IMR-90 (cell line): ENCODE results near the gene NINJ2. TPM values are rescaled to one million over a fixed set of nuclear protein-coding genes. Genes with fewer than 3 reads are reported as not detected.

Source experiments
- ATAC-seq: fragments of 200-7000 bp; cut with Tn5 transposase; 2 replicates; pipeline ENCODE4 v1.9.1; 2020; ENCODE audit warnings: low read depth, mild to moderate bottlenecking, moderate library complexity
- BruUV-seq: library from RNA; stranded (reverse); fragments of 400-500 nt; replicated peaks from 2 replicates; lab custom pipeline; 2021; lab: Mats Ljungman, UMichigan
- CTCF ChIA-PET: fragments of 300-600 bp; formaldehyde crosslinking; extraction: SDS; loops from one replicate; lab custom pipeline; 2021; ENCODE audit warnings: antibody characterized with exemption; lab: Yijun Ruan, JAX
- POLR2A ChIA-PET: fragments of 300-600 bp; sonication (Branson Sonifier 250); formaldehyde crosslinking; loops from one replicate; lab custom pipeline; 2022; ENCODE audit warnings: antibody characterized with exemption; ENCODE audit not compliant: unreplicated experiment; lab: Charles Lee
- DNase-seq: peaks from one replicate; pipeline ENCODE4 v3.0.0; 2013
- H2AFZ ChIP-seq: replicated peaks from 2 replicates; pipeline ENCODE3; 2013; ENCODE audit warnings: low read length, mild to moderate bottlenecking; ENCODE audit not compliant: poor library complexity
- H2AK5ac ChIP-seq: 2 replicates; pipeline ENCODE4 v1.6.1; 2013; ENCODE audit warnings: low read depth, low read length, inconsistent platforms
- H2AK9ac ChIP-seq: replicated peaks from 2 replicates; pipeline ENCODE3; 2013; ENCODE audit warnings: mild to moderate bottlenecking, low read depth, low read length, moderate library complexity; ENCODE audit not compliant: poor library complexity
- H2BK120ac ChIP-seq: 2 replicates; pipeline ENCODE4 v1.6.1; 2013; ENCODE audit warnings: low read depth, low read length, inconsistent platforms
- H2BK15ac ChIP-seq: 3 replicates; pipeline ENCODE4 v1.6.1; 2013; ENCODE audit warnings: low read depth, low read length, inconsistent platforms
- H2BK20ac ChIP-seq: 2 replicates; pipeline ENCODE4 v1.6.1; 2013; ENCODE audit warnings: low read depth, mild to moderate bottlenecking, inconsistent platforms, low read length, moderate library complexity
- H2BK5ac ChIP-seq: 2 replicates; pipeline ENCODE4 v1.6.1; 2013; ENCODE audit warnings: mild to moderate bottlenecking, low read depth, low read length, inconsistent platforms; ENCODE audit not compliant: poor library complexity, severe bottlenecking
- H3K14ac ChIP-seq: replicated peaks from 2 replicates; pipeline ENCODE4 v1.6.1; 2013; ENCODE audit warnings: low read depth, low read length, inconsistent platforms
- H3K18ac ChIP-seq: 2 replicates; pipeline ENCODE4 v1.6.1; 2013; ENCODE audit warnings: low read depth, low read length, control low read depth
- H3K23ac ChIP-seq: 2 replicates; pipeline ENCODE4 v1.6.1; 2013; ENCODE audit warnings: low read depth, low read length, inconsistent platforms
- H3K27ac ChIP-seq: 2 replicates; pipeline ENCODE4 v1.5.1; 2013; ENCODE audit warnings: mild to moderate bottlenecking, control low read depth, low read length; ENCODE audit not compliant: insufficient read depth
- H3K27me3 ChIP-seq: 2 replicates; pipeline ENCODE4 v1.6.1; 2013; ENCODE audit warnings: low read length; ENCODE audit not compliant: control insufficient read depth, insufficient read depth
- H3K36me3 ChIP-seq: 2 replicates; pipeline ENCODE4 v1.6.1; 2013; ENCODE audit warnings: low read length, mixed read lengths; ENCODE audit not compliant: control insufficient read depth, insufficient read depth
- H3K4ac ChIP-seq: 2 replicates; pipeline ENCODE4 v1.6.1; 2013; ENCODE audit warnings: low read depth, low read length, inconsistent platforms
- H3K4me1 ChIP-seq: 2 replicates; pipeline ENCODE4 v1.6.1; 2013; ENCODE audit warnings: low read length, mixed read lengths; ENCODE audit not compliant: control insufficient read depth, insufficient read depth
- H3K4me2 ChIP-seq: 2 replicates; pipeline ENCODE4 v1.6.1; 2013; ENCODE audit warnings: low read depth, mild to moderate bottlenecking, control low read depth, low read length, moderate library complexity
- H3K4me3 ChIP-seq: 2 replicates; pipeline ENCODE4 v1.5.1; 2013; ENCODE audit warnings: low read depth, mild to moderate bottlenecking, control low read depth, low read length, moderate library complexity; ENCODE audit not compliant: insufficient read depth
- H3K56ac ChIP-seq: 2 replicates; pipeline ENCODE4 v1.6.1; 2013; ENCODE audit warnings: low read length, inconsistent platforms; ENCODE audit not compliant: insufficient read depth; ENCODE audit errors: extremely low read depth
- H3K79me1 ChIP-seq, 2 experiments: 2 replicates each; pipeline ENCODE4 v1.6.1; 2013; ENCODE audit warnings: low read length in 2 of 2, inconsistent platforms in 1 of 2, low read depth in 1 of 2
- H3K9ac ChIP-seq: 2 replicates; pipeline ENCODE4 v1.6.1; 2013; ENCODE audit warnings: low read depth, low read length, control low read depth
- H3K9me1 ChIP-seq: 2 replicates; pipeline ENCODE4 v1.6.1; 2013; ENCODE audit warnings: low read length, inconsistent platforms; ENCODE audit not compliant: insufficient read depth
- H3K9me3 ChIP-seq: 2 replicates; pipeline ENCODE4 v1.6.1; 2013; ENCODE audit warnings: low read length; ENCODE audit not compliant: control insufficient read depth, insufficient read depth
- H4K20me1 ChIP-seq: 2 replicates; pipeline ENCODE4 v1.6.1; 2013; ENCODE audit warnings: low read length, inconsistent platforms; ENCODE audit not compliant: insufficient read depth
- H4K5ac ChIP-seq: 2 replicates; pipeline ENCODE4 v1.6.1; 2013; ENCODE audit warnings: mild to moderate bottlenecking, low read depth, low read length, control low read depth
- H4K8ac ChIP-seq, 2 experiments: 2 replicates each; pipeline ENCODE4 v1.6.1; 2013; ENCODE audit warnings: low read depth in 2 of 2, low read length in 2 of 2, control low read depth in 1 of 2, inconsistent platforms in 1 of 2
- H4K91ac ChIP-seq: 2 replicates; pipeline ENCODE4 v1.6.1; 2013; ENCODE audit warnings: low read depth, low read length, inconsistent platforms; ENCODE audit not compliant: insufficient read depth
- MAZ ChIP-seq: IDR thresholded peaks from 2 replicates; pipeline ENCODE4 v1.6.1; 2012; ENCODE audit warnings: low read depth, mild to moderate bottlenecking, low read length, improper control_type of control experiment, moderate library complexity, borderline replicate concordance
- MXI1 ChIP-seq: IDR thresholded peaks from 2 replicates; pipeline ENCODE4 v1.6.1; 2012; ENCODE audit warnings: low read depth, mild to moderate bottlenecking, low read length, moderate library complexity, borderline replicate concordance
- NFE2L2 ChIP-seq: fragments of 150-350 bp; IDR thresholded peaks from 2 replicates; pipeline ENCODE4 v1.6.1; 2016; ENCODE audit warnings: low read depth, mild to moderate bottlenecking, low read length
- POLR2A ChIP-seq: IDR thresholded peaks from 2 replicates; pipeline ENCODE4 v1.6.1; 2012; ENCODE audit warnings: mild to moderate bottlenecking, low read depth, low read length
- RCOR1 ChIP-seq: IDR thresholded peaks from 2 replicates; pipeline ENCODE4 v1.6.1; 2012; ENCODE audit warnings: mild to moderate bottlenecking, low read length, improper control_type of control experiment; ENCODE audit not compliant: insufficient replicate concordance
- RFX5 ChIP-seq: IDR thresholded peaks from 2 replicates; pipeline ENCODE4 v1.8.0; 2012; ENCODE audit warnings: low read depth, mild to moderate bottlenecking, low read length, moderate library complexity
- WGBS, 2 experiments: methylation state at CpG; one replicate each; pipeline versions ENCODE4 v1.1.5 to v1.1.7; 2013; ENCODE audit warnings: missing lambda C conversion rate in 2 of 2; ENCODE audit not compliant: insufficient read length in 1 of 2; ENCODE audit errors: extremely low coverage in 2 of 2; 5-methylcytosine and 5-hydroxymethylcytosine counted together
- dilution Hi-C: fragments of 300-500 bp; cut with HindIII; formaldehyde crosslinking; loops from one replicate; pipeline ENCODE4 v1.14.3; 2018; ENCODE audit warnings: low sequenced_read_pairs; ENCODE audit not compliant: unreplicated experiment
- in situ Hi-C: fragments of 300-500 bp; cut with MboI; formaldehyde crosslinking; loops from 3 replicates; pipeline ENCODE4 v1.14.3; 2019; ENCODE audit warnings: low sequenced_read_pairs, inconsistent platforms, mixed read lengths
- intact Hi-C: fragments of 100-400 bp; cut with micrococcal nuclease; formaldehyde crosslinking; loops from 2 replicates; pipeline ENCODE4 v1.10.0; 2022
- polyA plus RNA-seq, 3 experiments: library from polyadenylated mRNA; depleted of rRNA; stranded (reverse); fragments of >200 nt; gene quantifications; 2 replicates each; pipeline ENCODE4 v1.2.3, GENCODE V29; 2012; ENCODE audit warnings: low replicate concordance in 1 of 3
- total RNA-seq: library from RNA; depleted of rRNA; stranded (reverse); fragments of >200 nt; gene quantifications from 2 replicates; pipeline ENCODE4 v1.2.3, GENCODE V29; 2012
- TF ChIP-seq, protein P1 (sequence below): conservative IDR thresholded peaks from 2 replicates; pipeline ENCODE4 v1.5.1; 2012; ENCODE audit warnings: mild to moderate bottlenecking, low read depth, low read length, improper control_type of control experiment
- TF ChIP-seq, protein P2 (sequence below): fragments of 150-350 bp; IDR thresholded peaks from 2 replicates; pipeline ENCODE4 v1.6.1; 2016; ENCODE audit warnings: low read depth, mild to moderate bottlenecking, low read length, moderate library complexity, borderline replicate concordance

The NINJ2 gene
- total and polyA plus RNA-seq, 2 of the 4 experiments (the other 2 are of a cell fraction): not detected

DNA sequence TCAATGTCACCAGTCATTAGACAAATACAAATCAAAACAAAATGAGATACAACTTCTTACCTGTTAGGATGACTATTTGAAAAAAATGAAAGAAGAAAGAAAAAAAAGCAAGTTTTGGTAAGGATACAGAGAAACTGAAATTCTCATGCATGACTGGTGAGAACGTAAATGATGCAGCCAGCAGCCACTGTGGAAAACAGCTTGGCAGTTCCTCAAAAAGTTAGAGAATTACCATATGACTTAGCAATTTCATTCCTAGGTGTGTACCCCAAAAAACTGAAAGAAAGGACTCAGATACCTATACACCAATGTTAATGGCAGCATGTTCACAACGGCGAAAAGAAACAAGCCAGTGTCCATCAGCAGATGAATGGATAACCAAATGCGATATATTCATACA, 26.6 kb downstream of the NINJ2 start:
- Histone ChIP-seq H4K5ac (no peak overlapping the region), H2AK5ac (no peak overlapping the region), H3K79me1 (no peaks in the 10 kb centered on the region), H4K20me1 (peaks cover 7% of the 10 kb centered on the region; the same call in 1 of the 2 replicates), H3K27me3 (no peaks in the 10 kb centered on the region), H3K4me1 (peaks cover 5% of the 10 kb centered on the region), H3K18ac (no peak overlapping the region), H3K14ac (no peak overlapping the region), H3K36me3 (no peaks in the 10 kb centered on the region), H3K23ac (no peak overlapping the region), H2BK5ac (no peak overlapping the region), H3K27ac (no peak overlapping the region), H3K9me1 (no peaks in the 10 kb centered on the region; the same call in 1 of the 2 replicates), H2AK9ac (no peak overlapping the region), H3K4me3 (no peak overlapping the region), H2BK120ac (no peak overlapping the region), H3K9me3 (no peaks in the 10 kb centered on the region), H2BK20ac (no peak overlapping the region), H3K9ac (no peak overlapping the region), H3K4me2 (no peak overlapping the region), H4K8ac (no peak overlapping the region), H2AFZ (no peak overlapping the region), H3K56ac (no peak overlapping the region), H2BK15ac (no peak overlapping the region), H4K91ac (no peak overlapping the region), H3K4ac (no peak overlapping the region)
- TF ChIP-seq POLR2A (no peak), RFX5 (no peak), NFE2L2 (no peak), RCOR1 (no peak), MAZ (no peak), MXI1 (no peak)
- TF ChIP-seq, protein P1, sequence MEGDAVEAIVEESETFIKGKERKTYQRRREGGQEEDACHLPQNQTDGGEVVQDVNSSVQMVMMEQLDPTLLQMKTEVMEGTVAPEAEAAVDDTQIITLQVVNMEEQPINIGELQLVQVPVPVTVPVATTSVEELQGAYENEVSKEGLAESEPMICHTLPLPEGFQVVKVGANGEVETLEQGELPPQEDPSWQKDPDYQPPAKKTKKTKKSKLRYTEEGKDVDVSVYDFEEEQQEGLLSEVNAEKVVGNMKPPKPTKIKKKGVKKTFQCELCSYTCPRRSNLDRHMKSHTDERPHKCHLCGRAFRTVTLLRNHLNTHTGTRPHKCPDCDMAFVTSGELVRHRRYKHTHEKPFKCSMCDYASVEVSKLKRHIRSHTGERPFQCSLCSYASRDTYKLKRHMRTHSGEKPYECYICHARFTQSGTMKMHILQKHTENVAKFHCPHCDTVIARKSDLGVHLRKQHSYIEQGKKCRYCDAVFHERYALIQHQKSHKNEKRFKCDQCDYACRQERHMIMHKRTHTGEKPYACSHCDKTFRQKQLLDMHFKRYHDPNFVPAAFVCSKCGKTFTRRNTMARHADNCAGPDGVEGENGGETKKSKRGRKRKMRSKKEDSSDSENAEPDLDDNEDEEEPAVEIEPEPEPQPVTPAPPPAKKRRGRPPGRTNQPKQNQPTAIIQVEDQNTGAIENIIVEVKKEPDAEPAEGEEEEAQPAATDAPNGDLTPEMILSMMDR: no peak
- TF ChIP-seq, protein P2, sequence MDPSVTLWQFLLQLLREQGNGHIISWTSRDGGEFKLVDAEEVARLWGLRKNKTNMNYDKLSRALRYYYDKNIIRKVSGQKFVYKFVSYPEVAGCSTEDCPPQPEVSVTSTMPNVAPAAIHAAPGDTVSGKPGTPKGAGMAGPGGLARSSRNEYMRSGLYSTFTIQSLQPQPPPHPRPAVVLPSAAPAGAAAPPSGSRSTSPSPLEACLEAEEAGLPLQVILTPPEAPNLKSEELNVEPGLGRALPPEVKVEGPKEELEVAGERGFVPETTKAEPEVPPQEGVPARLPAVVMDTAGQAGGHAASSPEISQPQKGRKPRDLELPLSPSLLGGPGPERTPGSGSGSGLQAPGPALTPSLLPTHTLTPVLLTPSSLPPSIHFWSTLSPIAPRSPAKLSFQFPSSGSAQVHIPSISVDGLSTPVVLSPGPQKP: no peak
- no TSS peak for BruUV-seq
- WGBS, 2 experiments: no CpG with 5 or more reads among the region's 4 CpGs
- intact Hi-C loops (no loop called here), in situ Hi-C loops (no loop called here), dilution Hi-C loops (no loop called here)
- no peak for ATAC-seq
- no peak for DNase-seq
- POLR2A ChIA-PET: no interaction called here
- CTCF ChIA-PET: no interaction called here
